Measurements from ENCODE around the gene FAM149B1. TPM values are rescaled to one million over a fixed set of nuclear protein-coding genes. Genes with fewer than 3 reads are reported as not detected.

The FAM149B1 gene
- total RNA-seq, 1 experiment from 2014 or later, result 14.1 TPM

DNA sequence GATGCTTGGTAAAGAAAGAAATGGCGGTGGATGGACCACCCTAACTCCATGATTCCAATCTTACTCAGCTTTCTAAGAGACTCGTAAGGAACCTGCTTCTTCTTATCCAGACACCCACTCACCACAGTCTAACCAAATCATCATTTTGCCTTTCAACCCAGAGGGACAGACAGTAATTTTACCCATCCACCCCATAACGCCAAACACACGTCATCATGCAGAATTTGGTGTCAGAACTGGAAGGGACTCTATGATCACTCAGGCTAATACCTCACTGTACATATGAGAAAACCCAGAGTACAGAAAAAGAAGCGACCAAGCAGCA lies 499 bp upstream of the FAM149B1 start:
- TF ChIP-seq, protein P1, sequence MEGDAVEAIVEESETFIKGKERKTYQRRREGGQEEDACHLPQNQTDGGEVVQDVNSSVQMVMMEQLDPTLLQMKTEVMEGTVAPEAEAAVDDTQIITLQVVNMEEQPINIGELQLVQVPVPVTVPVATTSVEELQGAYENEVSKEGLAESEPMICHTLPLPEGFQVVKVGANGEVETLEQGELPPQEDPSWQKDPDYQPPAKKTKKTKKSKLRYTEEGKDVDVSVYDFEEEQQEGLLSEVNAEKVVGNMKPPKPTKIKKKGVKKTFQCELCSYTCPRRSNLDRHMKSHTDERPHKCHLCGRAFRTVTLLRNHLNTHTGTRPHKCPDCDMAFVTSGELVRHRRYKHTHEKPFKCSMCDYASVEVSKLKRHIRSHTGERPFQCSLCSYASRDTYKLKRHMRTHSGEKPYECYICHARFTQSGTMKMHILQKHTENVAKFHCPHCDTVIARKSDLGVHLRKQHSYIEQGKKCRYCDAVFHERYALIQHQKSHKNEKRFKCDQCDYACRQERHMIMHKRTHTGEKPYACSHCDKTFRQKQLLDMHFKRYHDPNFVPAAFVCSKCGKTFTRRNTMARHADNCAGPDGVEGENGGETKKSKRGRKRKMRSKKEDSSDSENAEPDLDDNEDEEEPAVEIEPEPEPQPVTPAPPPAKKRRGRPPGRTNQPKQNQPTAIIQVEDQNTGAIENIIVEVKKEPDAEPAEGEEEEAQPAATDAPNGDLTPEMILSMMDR (IDR thresholded peaks at IDR 0.05; ENCODE audit: insufficient read depth in 1 of 2, low read depth in 1 of 2, low read length in 1 of 2, severe bottlenecking in 1 of 2, unreplicated experiment in 1 of 2), result no peak
- Histone ChIP-seq H3K4me1 (peaks cover 10% of the 10 kb centered on the region; the same call in 1 of the 2 replicates), H3K27me3 (replicated peaks; ENCODE audit: control insufficient read depth, insufficient read depth, low read length) (no peaks in the 10 kb centered on the region), H3K9me3 (no peaks in the 10 kb centered on the region), H3K4me3 (ENCODE audit: low read depth, low read length) (peak overlapping the region; percentile 82), H3K36me3 (ENCODE audit: control insufficient read depth, insufficient read depth, low read length) (0 out of 2 replicates have a peak, but pooled peaks cover 4% of the 10 kb centered on the region)
- peaks cover 50% of the 10 kb centered on the region for H3K36me3 Mint-ChIP-seq (ENCODE audit: insufficient read depth, unreplicated experiment)
- intact Hi-C loops (cut with micrococcal nuclease; ENCODE audit: unreplicated experiment), result loop anchor here (5.0 kb wide), 2 partner anchors 35 to 55 kb away; partner anchors contain the start of gene NUDT13
- H3K27ac Mint-ChIP-seq (ENCODE audit: unreplicated experiment), result peak overlapping the region; percentile 98
- H3K4me1 Mint-ChIP-seq (ENCODE audit: low read depth, unreplicated experiment), result peaks cover 14% of the 10 kb centered on the region
- H3K4me3 Mint-ChIP-seq (ENCODE audit: unreplicated experiment), result peak overlapping the region; percentile 94
- no peaks in the 10 kb centered on the region for H3K27me3 Mint-ChIP-seq (ENCODE audit: insufficient read depth, unreplicated experiment)
- no peak for DNase-seq
- no peaks in the 10 kb centered on the region for H3K9me3 Mint-ChIP-seq (ENCODE audit: unreplicated experiment)
- ChIA-PET CTCF (no interaction called here), POLR2A (interaction anchor here (1.4 to 3.0 kb wide), 3 partner anchors 57 to 85 kb away, joined by 3 to 20 read pairs (median 10); partner anchors contain the start of genes MRPS16 and P4HA1)
- BruUV-seq (replicated peaks), result TSS peak; percentile 65

DNA sequence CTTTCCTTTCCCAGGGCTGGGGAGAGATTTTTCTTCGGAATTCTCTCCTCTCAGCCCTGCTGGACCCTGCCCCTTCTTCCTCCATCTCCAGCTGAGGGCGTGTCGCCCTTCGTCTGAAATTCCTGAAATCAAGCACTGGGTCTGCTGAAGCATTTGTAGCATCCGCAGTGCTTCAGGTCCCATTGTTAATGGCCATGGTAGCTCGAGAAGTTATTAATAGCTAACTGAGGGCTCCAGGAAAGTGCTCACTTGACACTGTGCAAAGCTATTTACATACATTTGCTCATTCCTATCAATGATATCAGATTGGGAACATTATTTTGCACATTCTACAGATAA lies 515 bp downstream of the FAM149B1 start:
- H3K9me3 Mint-ChIP-seq (ENCODE audit: unreplicated experiment), result no peaks in the 10 kb centered on the region
- Histone ChIP-seq H3K9me3 (no peaks in the 10 kb centered on the region), H3K4me1 (peaks cover 10% of the 10 kb centered on the region; the same call in 1 of the 2 replicates), H3K27me3 (replicated peaks; ENCODE audit: control insufficient read depth, insufficient read depth, low read length) (no peaks in the 10 kb centered on the region), H3K36me3 (ENCODE audit: control insufficient read depth, insufficient read depth, low read length) (no peaks in the 10 kb centered on the region), H3K4me3 (ENCODE audit: low read depth, low read length) (peak overlapping the region; percentile 82)
- H3K4me1 Mint-ChIP-seq (ENCODE audit: low read depth, unreplicated experiment), result peaks cover 14% of the 10 kb centered on the region
- ChIA-PET POLR2A (interaction anchor here (0.5 to 3.0 kb wide), 11 partner anchors 9 to 997 kb away, joined by 3 to 29 read pairs (median 3); partner anchors contain the start of genes DNAJC9, MRPS16 and P4HA1), CTCF (interaction anchor here (0.5 to 1.5 kb wide), 7 partner anchors 11 to 861 kb away, joined by 3 to 20 read pairs (median 5); partner anchors contain the start of genes DNAJC9 and P4HA1)
- no peaks in the 10 kb centered on the region for H3K27me3 Mint-ChIP-seq (ENCODE audit: insufficient read depth, unreplicated experiment)
- peaks cover 42% of the 10 kb centered on the region for H3K36me3 Mint-ChIP-seq (ENCODE audit: insufficient read depth, unreplicated experiment)
- intact Hi-C loops (cut with micrococcal nuclease; ENCODE audit: unreplicated experiment), result loop anchor here (1.0 to 5.0 kb wide), 6 partner anchors 36 to 84 kb away; partner anchors contain the start of genes DNAJC9, MRPS16, NUDT13 and P4HA1
- TF ChIP-seq, protein P1 (IDR thresholded peaks at IDR 0.05; ENCODE audit: insufficient read depth in 1 of 2, low read depth in 1 of 2, low read length in 1 of 2, severe bottlenecking in 1 of 2, unreplicated experiment in 1 of 2), result no peak
- BruUV-seq (replicated peaks), result TSS peak; percentile 71
- H3K4me3 Mint-ChIP-seq (ENCODE audit: unreplicated experiment), result peak overlapping the region; percentile 94
- DNase-seq, result no peak
- H3K27ac Mint-ChIP-seq (ENCODE audit: unreplicated experiment), result peak overlapping the region; percentile 98

DNA sequence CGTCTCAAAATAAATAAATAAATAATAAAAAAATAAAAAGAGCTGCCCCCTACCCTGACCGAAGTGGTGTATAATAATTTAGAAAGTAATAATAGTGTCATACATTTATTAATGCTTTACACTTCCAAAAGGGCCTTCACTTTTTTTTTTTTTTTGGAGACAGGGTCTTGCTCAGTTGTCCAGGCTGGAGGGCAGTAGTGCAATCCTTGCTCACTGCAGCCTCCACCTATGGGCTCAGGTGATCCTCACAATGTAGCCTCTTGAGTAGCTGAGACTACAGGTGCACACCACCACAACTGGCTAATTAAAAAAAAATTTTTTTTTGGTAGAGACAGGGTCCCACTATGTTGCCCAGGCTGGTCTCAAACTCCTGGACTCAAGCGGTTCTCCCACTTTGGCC lies 1.4 kb downstream of the FAM149B1 start:
- Mint-ChIP-seq H3K27ac (ENCODE audit: unreplicated experiment) (no peak overlapping the region), H3K27me3 (ENCODE audit: insufficient read depth, unreplicated experiment) (no peaks in the 10 kb centered on the region), H3K36me3 (ENCODE audit: insufficient read depth, unreplicated experiment) (peaks cover 36% of the 10 kb centered on the region), H3K4me1 (ENCODE audit: low read depth, unreplicated experiment) (peaks cover 14% of the 10 kb centered on the region), H3K9me3 (ENCODE audit: unreplicated experiment) (no peaks in the 10 kb centered on the region), H3K4me3 (ENCODE audit: unreplicated experiment) (peak overlapping the region; percentile 94)
- peaks cover 10% of the 10 kb centered on the region; the same call in 1 of the 2 replicates for H3K4me1 ChIP-seq
- DNase-seq, result no peak
- peak overlapping the region; percentile 82 for H3K4me3 ChIP-seq (ENCODE audit: low read depth, low read length)
- intact Hi-C loops (cut with micrococcal nuclease; ENCODE audit: unreplicated experiment), result loop anchor here (2.0 to 5.0 kb wide), 3 partner anchors 37 to 73 kb away; partner anchors contain the start of genes NUDT13 and P4HA1
- TF ChIP-seq, protein P1 (IDR thresholded peaks at IDR 0.05; ENCODE audit: insufficient read depth in 1 of 2, low read depth in 1 of 2, low read length in 1 of 2, severe bottlenecking in 1 of 2, unreplicated experiment in 1 of 2), result no peak
- H3K36me3 ChIP-seq (ENCODE audit: control insufficient read depth, insufficient read depth, low read length), result no peaks in the 10 kb centered on the region
- POLR2A ChIA-PET, result interaction anchor here (0.6 to 3.0 kb wide), 4 partner anchors 48 to 215 kb away, joined by 3 to 20 read pairs (median 10); partner anchors contain the start of genes DNAJC9, P4HA1 and PLA2G12B
- H3K27me3 ChIP-seq (replicated peaks; ENCODE audit: control insufficient read depth, insufficient read depth, low read length), result no peaks in the 10 kb centered on the region
- no peaks in the 10 kb centered on the region for H3K9me3 ChIP-seq
- CTCF ChIA-PET, result interaction anchor here (0.6 to 1.5 kb wide), 3 partner anchors 14 to 214 kb away, joined by 3 to 20 read pairs (median 3); partner anchors contain the start of gene P4HA1
- no TSS peak for BruUV-seq (replicated peaks)
